HTERT RPE-1 (cell line): Measurements from ENCODE around the gene ZKSCAN3.
"Not testable (repeated sequence)": the region's sequence is repeated elsewhere in the genome, so short reads cannot be mapped to it uniquely, and the experiment has no call there.

ENCODE experiments used
- in situ Hi-C: fragments of 300-500 bp; cut with MboI; formaldehyde crosslinking; loops from 4 replicates; pipeline ENCODE4 v1.14.3; 2020; ENCODE audit warnings: low sequenced_read_pairs

ZKSCAN3 gene

DNA sequence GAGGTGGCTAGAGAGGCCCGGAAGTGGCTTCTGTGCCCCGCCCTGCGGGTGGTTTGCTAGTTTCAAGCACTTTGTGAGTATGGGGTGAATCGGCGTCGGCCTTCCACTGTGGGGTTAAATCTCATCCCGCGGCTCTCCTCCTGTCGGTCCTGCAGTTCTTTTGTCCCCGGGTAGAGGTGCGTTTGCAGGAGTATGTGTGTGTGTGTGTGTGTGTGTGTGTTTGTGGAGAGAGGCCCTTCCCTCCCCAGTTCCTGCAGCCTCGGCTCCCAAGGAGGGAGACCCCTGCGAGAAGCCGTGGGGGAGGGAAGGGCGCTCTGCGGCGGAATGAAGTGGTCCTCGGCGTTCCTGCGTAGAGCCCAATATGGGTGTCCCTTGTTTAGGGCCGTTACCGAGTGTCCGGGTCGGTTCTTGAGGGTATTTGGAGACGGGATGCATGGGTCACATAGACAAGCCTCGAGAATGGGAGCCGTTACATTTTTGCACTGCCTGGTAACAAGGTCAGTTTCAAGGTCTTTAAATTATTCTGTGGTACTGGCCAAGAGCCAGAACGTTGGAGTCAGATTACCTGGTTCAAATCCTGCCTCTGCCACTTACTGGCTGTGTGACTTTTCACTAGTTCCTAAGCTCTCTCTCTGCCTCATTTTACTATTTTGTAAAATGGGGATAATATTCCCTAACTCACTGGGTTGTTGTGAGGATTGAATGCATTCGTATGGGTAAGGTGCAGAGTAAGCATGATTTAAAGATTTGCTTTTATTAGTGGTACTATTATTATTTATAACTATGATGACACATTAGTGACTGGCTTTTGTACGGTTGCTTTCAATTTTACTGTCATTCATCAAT, at the start of gene ZKSCAN3:
Gene ZKSCAN3 (plus strand): TSS at position 56 of the 846 bp plus-strand sequence. CDS start 9,640 bp downstream, outside the sequence.
- in situ Hi-C loops, result no loop called here

GRCh38 chr6:28303570-28303969, 46.2 kb upstream of the ZKSCAN3 start:
- in situ Hi-C loops, result no loop called here

- in situ Hi-C loops, result not testable (repeated sequence)
Observed at GRCh38 chr6:28306363-28306762, 43.4 kb upstream of the ZKSCAN3 start.

- in situ Hi-C loops, result no loop called here
Observed at GRCh38 chr6:28311139-28311823, 38.5 kb upstream of the ZKSCAN3 start.

DNA sequence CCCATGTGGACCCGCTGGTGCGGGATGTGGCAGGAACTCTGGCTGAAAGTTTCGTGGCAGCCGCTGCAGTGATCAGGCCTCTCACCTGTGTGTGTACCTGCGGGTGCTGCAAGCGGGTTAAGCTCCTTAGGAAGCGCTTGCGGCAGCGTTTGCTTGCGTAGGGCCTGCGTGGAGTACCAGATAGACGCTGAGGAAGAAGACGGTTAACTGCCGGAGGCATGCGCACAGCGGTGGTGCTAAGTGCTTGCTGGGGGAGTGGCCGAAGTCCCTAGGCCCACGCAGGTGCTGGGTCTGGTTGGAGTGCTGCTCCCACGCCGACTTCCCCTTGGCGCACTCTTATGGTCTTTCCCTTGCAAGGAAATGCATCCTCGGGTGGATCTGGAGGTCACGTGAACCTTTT, 36.8 kb upstream of the ZKSCAN3 start:
- in situ Hi-C loops, result no loop called here

DNA sequence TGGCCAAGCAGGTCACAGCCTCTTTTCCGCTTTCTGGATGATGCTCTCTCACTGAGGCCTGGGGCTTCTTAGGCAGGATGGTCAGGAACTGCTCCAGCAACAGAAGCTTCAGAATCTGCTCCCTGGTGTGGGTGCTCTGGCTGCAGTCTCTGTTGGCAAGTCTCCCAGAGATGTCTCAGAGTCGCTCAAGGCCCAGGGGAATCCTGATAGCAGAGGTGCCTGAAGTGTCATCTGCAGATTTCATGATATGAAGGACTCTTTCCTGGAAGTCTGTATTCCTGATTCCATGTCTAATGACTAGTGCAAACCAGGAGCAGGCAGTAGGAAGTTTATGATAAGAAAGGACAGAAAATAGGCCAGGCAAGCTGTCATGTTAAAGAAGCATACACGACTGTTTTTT, 34.1 kb upstream of the ZKSCAN3 start:
- in situ Hi-C loops, result no loop called here

DNA sequence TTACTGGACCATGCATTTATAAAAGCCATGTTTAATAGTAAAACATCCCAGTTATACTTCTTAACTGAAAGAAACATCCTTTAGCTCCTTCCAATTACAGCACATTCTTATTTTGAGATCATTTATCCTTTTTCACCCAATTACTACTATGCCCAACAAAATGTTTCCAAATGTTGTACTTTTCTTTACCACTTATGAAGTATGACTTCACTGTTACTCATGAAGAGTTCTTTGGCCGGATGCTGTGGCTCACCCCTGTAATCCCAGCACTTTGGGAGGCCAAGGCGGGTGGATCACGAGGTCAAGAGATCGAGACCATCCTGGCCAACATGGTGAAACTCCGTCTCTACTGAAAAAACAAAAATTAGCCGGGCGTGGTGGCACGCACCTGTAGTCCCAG, 31.9 kb upstream of the ZKSCAN3 start:
- in situ Hi-C loops, result not testable (repeated sequence)

DNA sequence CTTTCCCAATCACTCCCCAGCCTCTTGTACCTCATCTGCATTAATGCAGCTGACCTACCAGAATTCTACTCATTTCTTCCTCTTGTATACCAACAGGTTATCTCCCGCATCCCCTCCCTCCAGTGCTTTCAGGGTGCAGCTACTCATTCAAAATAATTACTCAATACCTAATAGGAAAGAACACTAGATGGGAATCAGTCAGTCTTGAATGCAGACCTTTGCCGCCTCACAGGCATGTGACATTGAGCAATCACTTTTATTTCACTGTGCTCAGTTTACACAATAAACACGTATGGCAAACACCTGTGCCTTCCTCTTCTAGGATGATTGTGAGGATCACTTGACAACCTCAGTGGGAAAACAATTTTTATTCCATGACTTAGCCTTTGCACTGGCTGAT, 27.1 kb upstream of the ZKSCAN3 start:
- in situ Hi-C loops, result no loop called here

- in situ Hi-C loops, result no loop called here
Observed at GRCh38 chr6:28323813-28324424, 25.8 kb upstream of the ZKSCAN3 start.

DNA sequence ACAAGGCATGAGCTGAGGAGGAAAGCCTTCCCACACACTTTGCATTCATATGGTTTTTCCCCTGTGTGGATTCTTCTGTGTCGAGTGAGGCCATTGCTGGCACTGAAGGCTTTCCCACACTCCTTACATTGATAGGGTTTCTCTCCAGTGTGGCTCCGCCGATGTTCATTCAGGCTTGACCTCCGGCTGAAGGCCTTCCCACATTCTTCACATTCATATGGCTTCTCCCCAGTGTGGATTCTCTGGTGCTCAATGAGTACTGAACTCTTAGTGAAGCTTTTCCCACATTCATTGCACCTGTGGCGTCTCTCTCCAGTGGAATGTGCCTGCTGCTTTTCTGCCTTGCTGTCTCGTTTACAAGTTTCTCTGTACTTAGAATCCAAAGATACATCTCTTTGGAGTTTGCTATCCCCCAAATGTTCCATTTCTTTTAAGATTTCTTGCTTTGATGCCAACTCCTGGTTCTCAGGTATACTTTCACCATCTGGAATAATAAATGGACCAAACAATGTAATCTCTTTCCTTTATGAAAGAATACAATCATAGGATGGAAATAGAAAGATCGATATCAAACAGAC, 23.3 kb upstream of the ZKSCAN3 start:
- in situ Hi-C loops, result no loop called here

DNA sequence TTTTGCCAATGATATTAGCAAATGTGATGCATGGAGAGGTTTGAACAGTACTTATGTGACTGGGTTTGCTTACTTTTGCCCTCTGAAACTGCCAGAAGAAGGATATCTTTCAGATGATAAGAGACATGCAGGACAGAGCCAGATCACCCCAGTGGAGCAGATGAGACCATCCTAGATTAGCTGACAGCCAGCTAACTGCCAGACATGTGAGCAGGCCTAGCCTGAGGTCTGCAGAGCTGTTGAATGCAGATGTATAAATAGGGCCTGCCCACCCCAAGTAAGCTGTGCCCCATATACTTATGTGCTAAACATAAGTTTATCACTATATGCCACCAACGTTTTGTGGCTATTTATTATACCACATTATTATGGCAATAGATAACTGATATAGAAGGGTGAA, 19.7 kb upstream of the ZKSCAN3 start:
- in situ Hi-C loops, result no loop called here

DNA sequence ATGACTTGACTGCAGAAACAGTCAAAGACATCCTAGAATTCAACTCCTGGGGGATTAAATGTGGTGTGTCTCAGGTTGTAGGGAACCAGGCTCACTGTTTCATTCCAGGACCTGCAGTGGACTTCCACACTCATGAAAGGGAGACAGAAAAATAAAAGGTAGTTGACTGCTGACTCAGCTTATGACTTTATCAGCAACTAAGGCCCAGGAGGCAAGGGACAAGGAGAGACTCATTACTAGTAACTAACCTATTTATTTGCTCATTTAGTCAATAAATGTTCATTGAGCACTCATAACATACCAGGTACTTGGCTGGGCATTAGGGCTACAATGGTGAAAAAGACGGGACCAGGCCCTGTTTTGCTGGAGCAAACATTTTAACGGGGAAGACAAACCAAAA, 16.7 kb upstream of the ZKSCAN3 start:
- in situ Hi-C loops, result no loop called here

GRCh38 chr6:28333599-28334018, 16.1 kb upstream of the ZKSCAN3 start:
- in situ Hi-C loops, result no loop called here

DNA sequence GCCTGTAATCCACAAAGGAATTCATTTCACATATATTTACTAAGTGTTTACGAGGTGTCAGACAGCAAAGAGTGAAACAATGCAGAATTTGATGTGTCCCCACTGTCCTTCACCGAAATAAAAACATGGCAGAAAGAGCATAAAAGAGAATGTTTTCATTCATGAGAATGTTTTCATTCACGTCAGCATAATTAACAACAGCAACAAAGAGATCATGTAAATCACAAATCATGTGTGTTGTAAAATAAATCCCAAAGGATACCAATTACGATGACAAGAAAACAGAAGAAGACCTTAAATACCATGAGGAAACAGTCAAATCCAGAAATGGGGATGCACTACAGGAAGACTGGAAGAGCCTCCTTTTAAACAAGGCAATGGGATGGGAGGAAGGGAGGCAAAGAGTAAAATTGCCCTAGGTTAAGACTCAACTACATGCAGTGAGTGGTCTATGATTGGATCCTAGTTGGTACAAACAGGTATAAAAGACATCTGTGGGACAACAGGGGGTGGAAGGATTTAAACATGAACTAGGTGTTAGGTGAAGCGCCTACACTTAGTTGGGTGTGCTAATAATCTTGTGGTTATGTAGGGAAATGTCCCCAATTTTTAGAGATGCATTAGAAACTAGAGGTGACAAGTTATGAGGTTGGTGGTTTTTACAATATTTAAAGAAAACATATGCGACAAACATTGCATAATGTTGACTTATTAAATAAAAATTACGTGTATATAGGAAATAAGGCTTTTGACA, 15.3 kb upstream of the ZKSCAN3 start:
- in situ Hi-C loops, result no loop called here

GRCh38 chr6:28335040-28335563, 14.6 kb upstream of the ZKSCAN3 start:
- in situ Hi-C loops, result no loop called here

DNA sequence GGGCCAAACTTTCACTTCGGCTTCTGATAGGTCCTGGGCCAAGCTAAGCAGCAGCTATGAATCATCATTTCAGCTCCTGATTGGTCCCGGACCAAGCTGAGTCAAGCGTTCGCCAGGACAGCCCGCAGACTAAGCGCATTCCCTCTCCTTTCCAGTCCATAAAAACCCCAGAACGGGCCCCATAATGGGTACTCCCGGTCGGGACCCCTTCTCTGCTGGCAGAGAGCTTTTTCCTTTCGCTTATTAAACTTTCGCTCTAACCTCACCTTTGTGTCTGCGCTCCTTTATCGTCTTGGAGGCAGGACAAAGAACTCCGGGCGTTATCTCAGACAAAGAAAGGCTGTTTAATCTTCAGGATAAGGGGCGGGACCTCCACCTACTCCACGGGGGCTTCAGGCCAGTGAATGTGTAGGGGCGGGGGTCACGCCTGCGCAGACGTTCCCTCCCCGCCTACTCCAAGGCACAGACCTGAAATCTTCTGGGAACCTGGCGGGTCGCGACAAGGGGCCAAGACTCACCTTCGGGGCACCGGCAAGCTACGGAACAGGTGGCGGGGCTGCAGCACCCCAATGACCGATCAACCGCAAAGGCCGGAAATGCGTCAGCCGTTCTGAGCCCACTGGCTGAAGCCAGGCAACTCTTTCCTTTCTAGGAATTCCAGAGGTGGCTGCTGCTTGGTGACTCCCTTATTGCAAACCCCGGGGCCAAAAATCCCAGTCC, 14.0 kb upstream of the ZKSCAN3 start, which contains the start of gene ZSCAN31:
Gene ZSCAN31 (minus strand): TSS at position 585 of the 720 bp plus-strand sequence. CDS start 6,465 bp downstream, outside the sequence.
- in situ Hi-C loops, result no loop called here

DNA sequence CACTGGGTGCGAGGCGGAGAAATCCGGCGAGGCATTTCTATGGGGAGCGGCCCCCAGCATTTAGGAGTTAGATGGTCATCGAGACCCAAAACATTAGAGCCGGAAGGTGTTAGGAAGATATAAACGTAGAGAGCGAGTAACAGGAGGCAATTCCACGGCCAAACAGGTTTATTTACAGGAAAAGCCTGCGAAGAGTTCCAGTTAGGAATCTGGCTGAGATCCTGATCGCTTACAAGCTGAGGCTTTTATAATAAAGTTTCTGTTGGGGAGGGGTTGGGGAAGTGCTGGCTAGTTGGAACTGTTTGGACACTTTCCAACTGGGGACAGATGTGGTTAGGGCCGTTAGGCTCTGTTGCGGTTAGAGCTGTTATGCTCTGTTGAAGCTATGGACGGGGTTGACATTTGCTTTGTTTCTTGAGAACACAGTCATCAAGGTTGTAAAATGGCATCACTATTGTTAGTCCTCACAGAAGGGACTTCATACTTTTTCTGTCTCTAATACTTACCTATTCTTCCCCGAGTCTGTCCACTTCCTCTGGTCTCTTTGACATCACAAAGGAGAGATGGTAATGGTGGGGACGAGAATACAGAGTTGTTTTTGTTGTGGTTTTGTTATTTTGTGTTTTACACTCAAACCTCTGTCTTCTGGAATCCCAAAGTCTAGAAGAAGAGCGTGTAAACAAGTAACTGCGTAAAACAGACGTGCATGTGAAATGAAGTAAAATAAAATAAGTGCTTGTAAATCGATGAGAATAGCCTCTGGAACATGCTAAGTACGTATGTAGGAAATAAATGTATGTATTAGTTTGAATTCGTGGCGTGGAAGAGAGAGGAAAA, 13.2 kb upstream of the ZKSCAN3 start:
- in situ Hi-C loops, result no loop called here

- in situ Hi-C loops, result no loop called here
Observed at GRCh38 chr6:28337121-28337520, 12.6 kb upstream of the ZKSCAN3 start.
